OCI-LY3 (cell line): ENCODE data around the gene CES1.
"Not testable (repeated sequence)": the region's sequence is repeated elsewhere in the genome, so short reads cannot be mapped to it uniquely, and the experiment has no call there.

Source experiments
- H2AFZ ChIP-seq: fragments of 200-600, 300-600 bp; shearing (Covaris generic); 2 replicates; pipeline ENCODE4 v1.6.0; 2014; ENCODE audit warnings: antibody characterized with exemption, low read depth, low read length
- H3K27ac ChIP-seq: fragments of 200-600, 300-600 bp; sonication (generic); 2 replicates; pipeline ENCODE4 v1.5.1; 2014; ENCODE audit warnings: mild to moderate bottlenecking, low read length, moderate library complexity, mixed read lengths
- H3K27me3 ChIP-seq: fragments of 200-600, 300-600 bp; sonication (generic); 2 replicates; pipeline ENCODE4 v1.6.1; 2014; ENCODE audit warnings: low read depth, low read length, mixed read lengths
- H3K36me3 ChIP-seq: fragments of 200-600, 300-600 bp; sonication (generic); replicated peaks from 2 replicates; pipeline ENCODE3; 2014; ENCODE audit warnings: low read depth, low read length, mixed read lengths
- H3K4me1 ChIP-seq: fragments of 300-600, 200-600 bp; sonication (generic); 2 replicates; pipeline ENCODE4 v1.6.1; 2014; ENCODE audit warnings: low read length, mixed read lengths
- H3K4me2 ChIP-seq: fragments of 200-600, 300-600 bp; sonication (generic); 2 replicates; pipeline ENCODE4 v1.6.1; 2014; ENCODE audit warnings: low read length, mixed read lengths
- H3K4me3 ChIP-seq: fragments of 300-600, 200-600 bp; sonication (generic); 2 replicates; pipeline ENCODE4 v1.5.1; 2014; ENCODE audit warnings: antibody characterized with exemption, mild to moderate bottlenecking, low read length, moderate library complexity
- H3K79me2 ChIP-seq: fragments of 300-600, 200-600 bp; shearing (Covaris generic); 2 replicates; pipeline ENCODE4 v1.6.1; 2014; ENCODE audit warnings: mild to moderate bottlenecking, low read length, mixed read lengths
- H3K9ac ChIP-seq: fragments of 300-600, 200-600 bp; shearing (Covaris generic); 2 replicates; pipeline ENCODE4 v1.6.0; 2014; ENCODE audit warnings: mild to moderate bottlenecking, low read length, moderate library complexity
- H3K9me3 ChIP-seq: fragments of 200-600, 300-600 bp; shearing (Covaris generic); 2 replicates; pipeline ENCODE4 v1.6.1; 2014; ENCODE audit warnings: low read length, mixed read lengths; ENCODE audit not compliant: insufficient read depth
- H4K20me1 ChIP-seq: fragments of 200-600, 300-600 bp; sonication (generic); 2 replicates; pipeline ENCODE4 v1.6.1; 2016; ENCODE audit warnings: low read length, mixed read lengths; ENCODE audit not compliant: insufficient read depth
- EZH2phosphoT487 ChIP-seq: fragments of 200-600 bp; shearing (Covaris generic); IDR thresholded peaks from 2 replicates; pipeline ENCODE4 v1.6.1; 2018; ENCODE audit warnings: antibody characterized with exemption, mixed run types, low read depth
- TF ChIP-seq, protein P1 (sequence below): fragments of 200-600, 300-600 bp; sonication (generic); IDR thresholded peaks from 2 replicates; pipeline ENCODE4 v1.5.1; 2014; ENCODE audit warnings: antibody characterized with exemption, low read length, low read depth

Gene CES1

DNA sequence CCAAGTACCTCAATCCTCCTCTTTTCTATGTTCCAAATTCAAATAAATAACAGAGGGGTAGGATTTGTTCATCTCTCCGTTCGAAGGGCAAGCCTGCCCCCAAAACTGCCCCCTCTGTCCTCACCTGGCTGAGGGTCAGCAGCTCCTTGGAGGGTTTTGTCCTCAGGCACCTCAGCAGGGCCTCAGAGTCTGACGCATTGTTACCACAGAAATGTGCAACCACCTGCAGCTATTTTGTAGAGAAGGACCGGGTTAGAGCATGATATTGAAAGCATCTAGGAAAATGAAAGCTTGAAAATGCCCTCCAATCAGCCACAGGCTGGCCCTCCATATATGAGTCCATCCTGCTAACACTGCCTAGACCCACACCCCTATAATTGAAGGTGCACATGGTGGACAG is 28.4 kb upstream of the CES1 start:
- Histone ChIP-seq H3K4me1 (peaks cover 6% of the 10 kb centered on the region; the same call in 1 of the 2 replicates), H3K4me2 (no peak overlapping the region), H3K27ac (no peak overlapping the region), H3K9me3 (no peaks in the 10 kb centered on the region), H3K4me3 (no peak overlapping the region), H3K9ac (no peak overlapping the region), H3K27me3 (peaks cover 3% of the 10 kb centered on the region; the same call in 1 of the 2 replicates), H3K36me3 (no peaks in the 10 kb centered on the region), H3K79me2 (no peaks in the 10 kb centered on the region), H4K20me1 (no peaks in the 10 kb centered on the region), H2AFZ (no peak overlapping the region)
- TF ChIP-seq EZH2phosphoT487: no peak
- TF ChIP-seq, protein P1, sequence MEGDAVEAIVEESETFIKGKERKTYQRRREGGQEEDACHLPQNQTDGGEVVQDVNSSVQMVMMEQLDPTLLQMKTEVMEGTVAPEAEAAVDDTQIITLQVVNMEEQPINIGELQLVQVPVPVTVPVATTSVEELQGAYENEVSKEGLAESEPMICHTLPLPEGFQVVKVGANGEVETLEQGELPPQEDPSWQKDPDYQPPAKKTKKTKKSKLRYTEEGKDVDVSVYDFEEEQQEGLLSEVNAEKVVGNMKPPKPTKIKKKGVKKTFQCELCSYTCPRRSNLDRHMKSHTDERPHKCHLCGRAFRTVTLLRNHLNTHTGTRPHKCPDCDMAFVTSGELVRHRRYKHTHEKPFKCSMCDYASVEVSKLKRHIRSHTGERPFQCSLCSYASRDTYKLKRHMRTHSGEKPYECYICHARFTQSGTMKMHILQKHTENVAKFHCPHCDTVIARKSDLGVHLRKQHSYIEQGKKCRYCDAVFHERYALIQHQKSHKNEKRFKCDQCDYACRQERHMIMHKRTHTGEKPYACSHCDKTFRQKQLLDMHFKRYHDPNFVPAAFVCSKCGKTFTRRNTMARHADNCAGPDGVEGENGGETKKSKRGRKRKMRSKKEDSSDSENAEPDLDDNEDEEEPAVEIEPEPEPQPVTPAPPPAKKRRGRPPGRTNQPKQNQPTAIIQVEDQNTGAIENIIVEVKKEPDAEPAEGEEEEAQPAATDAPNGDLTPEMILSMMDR: no peak

DNA sequence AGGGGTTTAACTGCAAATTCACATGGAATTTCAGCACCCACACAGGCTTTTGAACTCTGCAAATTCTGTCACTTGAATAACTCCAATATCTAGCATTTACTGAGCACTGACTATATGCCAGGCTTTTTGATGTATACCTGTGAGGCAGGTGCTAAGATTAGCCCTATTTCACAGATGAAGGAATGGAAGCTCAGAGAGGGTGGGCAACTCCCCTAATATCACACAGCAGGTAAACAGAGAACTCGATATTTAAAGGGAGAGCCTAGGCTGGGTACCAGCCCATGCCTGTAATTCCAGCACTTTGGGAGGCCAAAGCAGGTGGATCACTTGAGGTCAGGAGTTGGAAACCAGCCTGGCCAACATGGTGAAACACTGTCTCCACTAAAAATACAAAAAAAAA is 24.8 kb upstream of the CES1 start:
- H3K4me2 ChIP-seq, H2AFZ ChIP-seq, H3K79me2 ChIP-seq, H3K4me1 ChIP-seq, H3K4me3 ChIP-seq, H3K27me3 ChIP-seq, H3K9ac ChIP-seq, H4K20me1 ChIP-seq, H3K27ac ChIP-seq, H3K36me3 ChIP-seq, H3K9me3 ChIP-seq: not testable (repeated sequence)

DNA sequence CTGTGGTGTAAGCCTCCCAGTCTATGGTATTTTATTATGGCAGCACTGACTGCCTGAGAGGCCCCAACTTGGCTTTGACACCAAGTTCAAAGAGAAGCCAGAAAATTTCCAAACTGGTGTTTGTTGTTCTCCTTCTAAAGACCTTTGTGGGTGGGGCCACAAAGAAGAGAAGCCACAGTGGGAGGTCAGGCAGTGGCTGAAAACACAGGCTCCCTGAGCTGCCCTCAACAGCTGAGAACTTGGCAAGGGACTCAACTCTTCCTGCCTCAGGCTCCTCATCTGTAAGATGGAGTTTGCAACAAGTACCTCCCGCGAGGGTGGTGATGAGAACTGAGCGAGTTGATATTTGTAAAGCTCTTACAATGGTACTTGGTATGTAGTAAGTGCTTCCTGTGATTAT is 24.1 kb upstream of the CES1 start:
- H3K4me1 ChIP-seq: peaks cover 7% of the 10 kb centered on the region; the same call in 1 of the 2 replicates
- no peaks in the 10 kb centered on the region for H4K20me1 ChIP-seq
- no peaks in the 10 kb centered on the region for H3K9me3 ChIP-seq
- no peak for TF ChIP-seq EZH2phosphoT487
- TF ChIP-seq, protein P1: no peak
- no peak overlapping the region for H3K27ac ChIP-seq
- no peak overlapping the region for H3K4me3 ChIP-seq
- H3K4me2 ChIP-seq: no peak overlapping the region
- no peaks in the 10 kb centered on the region for H3K79me2 ChIP-seq
- peaks cover 11% of the 10 kb centered on the region; the same call in 1 of the 2 replicates for H3K27me3 ChIP-seq
- H3K36me3 ChIP-seq: no peaks in the 10 kb centered on the region
- H2AFZ ChIP-seq: no peak overlapping the region
- no peak overlapping the region for H3K9ac ChIP-seq

DNA sequence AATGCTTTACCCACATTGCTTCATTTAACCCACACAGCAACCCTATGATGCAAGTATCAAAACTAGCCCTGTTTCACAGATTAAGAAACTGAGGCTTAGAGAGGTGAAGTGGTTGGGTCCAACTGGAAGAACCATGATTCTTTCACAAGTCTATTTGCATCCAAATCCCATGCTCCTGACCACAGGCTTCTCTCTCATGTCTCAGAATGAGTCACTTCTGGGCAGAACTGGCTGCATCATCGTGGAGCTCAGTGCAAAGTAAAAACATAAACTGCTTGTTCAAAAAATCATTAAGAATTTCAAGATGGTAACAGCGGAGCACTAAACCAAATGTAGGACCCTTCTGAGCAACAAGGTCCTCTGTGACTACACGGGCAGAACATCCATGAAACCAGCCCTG is 20.2 kb upstream of the CES1 start:
- Histone ChIP-seq H3K4me2 (no peak overlapping the region), H3K4me3 (no peak overlapping the region), H3K27me3 (peaks cover 15% of the 10 kb centered on the region), H3K9me3 (no peaks in the 10 kb centered on the region), H3K79me2 (no peaks in the 10 kb centered on the region), H3K4me1 (peaks cover 7% of the 10 kb centered on the region; the same call in 1 of the 2 replicates), H4K20me1 (no peaks in the 10 kb centered on the region), H3K27ac (no peak overlapping the region), H2AFZ (no peak overlapping the region), H3K9ac (no peak overlapping the region), H3K36me3 (no peaks in the 10 kb centered on the region)
- TF ChIP-seq, protein P1: no peak
- no peak for TF ChIP-seq EZH2phosphoT487

DNA sequence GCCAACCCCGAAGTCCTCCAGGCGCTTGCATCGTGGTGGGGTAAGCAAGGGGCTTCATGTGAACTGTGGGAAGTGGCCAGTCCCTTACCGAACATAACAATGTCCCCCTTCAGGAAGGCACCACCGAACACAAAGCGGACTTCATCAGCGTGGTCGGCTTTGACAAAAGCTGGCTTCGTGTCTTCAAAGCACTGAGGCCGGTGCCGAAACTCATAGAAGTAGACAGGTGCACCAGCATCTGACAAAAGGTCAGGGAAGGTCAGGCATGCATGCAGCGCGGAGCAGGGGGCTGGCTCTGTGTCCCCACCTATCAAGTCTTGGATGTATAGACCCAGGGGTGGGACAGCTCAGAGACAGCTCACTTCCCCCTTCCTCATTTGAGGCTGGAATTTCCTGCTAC is 16.6 kb upstream of the CES1 start:
- Histone ChIP-seq H3K9me3 (no peaks in the 10 kb centered on the region), H4K20me1 (no peaks in the 10 kb centered on the region), H3K27ac (no peak overlapping the region), H3K4me3 (no peak overlapping the region), H3K27me3 (peaks cover 15% of the 10 kb centered on the region; the same call in 1 of the 2 replicates), H3K4me2 (no peak overlapping the region), H3K4me1 (no peaks in the 10 kb centered on the region), H2AFZ (no peak overlapping the region), H3K9ac (no peak overlapping the region), H3K36me3 (no peaks in the 10 kb centered on the region), H3K79me2 (no peaks in the 10 kb centered on the region)
- no peak for TF ChIP-seq EZH2phosphoT487
- TF ChIP-seq, protein P1: no peak
